H9 (cell line): ENCODE measurements around the gene KLC1. TPM values are rescaled to one million over a fixed set of nuclear protein-coding genes. Genes with fewer than 3 reads are reported as not detected.

Experiments
- DNase-seq: peaks from one replicate; pipeline ENCODE4 v3.0.0-alpha.2; 2017
- H2AFZ ChIP-seq: one replicate; pipeline ENCODE4 v1.6.1; 2013; ENCODE audit warnings: mild to moderate bottlenecking, low read length, control low read depth, moderate library complexity
- H2AK5ac ChIP-seq: 2 replicates; pipeline ENCODE4 v1.6.1; 2013; ENCODE audit warnings: low read length, control low read depth, mixed read lengths; ENCODE audit not compliant: insufficient read length
- H2BK120ac ChIP-seq: one replicate; pipeline ENCODE4 v1.6.1; 2013; ENCODE audit warnings: low read depth, mild to moderate bottlenecking, low read length, control low read depth, inconsistent platforms; ENCODE audit not compliant: poor library complexity, severe bottlenecking
- H2BK12ac ChIP-seq: 2 replicates; pipeline ENCODE4 v1.6.1; 2013; ENCODE audit warnings: low read length, control low read depth, mixed read lengths, low read depth; ENCODE audit not compliant: insufficient read length
- H2BK15ac ChIP-seq: 2 replicates; pipeline ENCODE4 v1.6.1; 2013; ENCODE audit warnings: low read depth, low read length, control low read depth
- H2BK20ac ChIP-seq: one replicate; pipeline ENCODE4 v1.6.1; 2013; ENCODE audit warnings: low read depth, mild to moderate bottlenecking, low read length, control low read depth, inconsistent platforms; ENCODE audit not compliant: poor library complexity, severe bottlenecking
- H2BK5ac ChIP-seq: 2 replicates; pipeline ENCODE4 v1.6.1; 2013; ENCODE audit warnings: low read length, control low read depth, mixed read lengths; ENCODE audit not compliant: insufficient read length
- H3K14ac ChIP-seq: 2 replicates; pipeline ENCODE4 v1.6.1; 2013; ENCODE audit warnings: low read length, control low read depth; ENCODE audit not compliant: insufficient read depth
- H3K18ac ChIP-seq: 2 replicates; pipeline ENCODE4 v1.6.1; 2013; ENCODE audit warnings: low read depth, mild to moderate bottlenecking, mixed read lengths, low read length, control low read depth; ENCODE audit not compliant: insufficient read length
- H3K23ac ChIP-seq: 2 replicates; pipeline ENCODE4 v1.6.1; 2013; ENCODE audit warnings: low read length, control low read depth, mixed read lengths, low read depth; ENCODE audit not compliant: insufficient read length
- H3K23me2 ChIP-seq: 2 replicates; pipeline ENCODE4 v1.6.1; 2013; ENCODE audit warnings: low read depth, mild to moderate bottlenecking, mixed read lengths, low read length, control low read depth; ENCODE audit not compliant: insufficient read length, poor library complexity, severe bottlenecking
- H3K27ac ChIP-seq: 2 replicates; pipeline ENCODE4 v1.5.1; 2013; ENCODE audit warnings: low read length, control low read depth, mixed read lengths, low read depth; ENCODE audit not compliant: insufficient read length
- H3K27me3 ChIP-seq: 2 replicates; pipeline ENCODE4 v1.6.1; 2013; ENCODE audit warnings: low read length, control low read depth, inconsistent platforms; ENCODE audit not compliant: insufficient read depth
- H3K4ac ChIP-seq: 2 replicates; pipeline ENCODE4 v1.6.1; 2013; ENCODE audit warnings: low read depth, mild to moderate bottlenecking, control low read depth, inconsistent platforms, low read length, moderate library complexity
- H3K4me1 ChIP-seq: 2 replicates; pipeline ENCODE4 v1.6.1; 2013; ENCODE audit warnings: low read length, control low read depth, inconsistent platforms; ENCODE audit not compliant: insufficient read depth
- H3K4me2 ChIP-seq: 2 replicates; pipeline ENCODE4 v1.6.1; 2013; ENCODE audit warnings: low read length, control low read depth, mixed read lengths; ENCODE audit not compliant: insufficient read length, insufficient read depth
- H3K56ac ChIP-seq: 2 replicates; pipeline ENCODE4 v1.6.1; 2013; ENCODE audit warnings: low read depth, mild to moderate bottlenecking, mixed read lengths, low read length, control low read depth; ENCODE audit not compliant: insufficient read length
- H3K79me1 ChIP-seq: 2 replicates; pipeline ENCODE4 v1.6.1; 2013; ENCODE audit warnings: low read depth, mild to moderate bottlenecking, moderate library complexity, low read length, control low read depth, inconsistent platforms; ENCODE audit not compliant: insufficient read depth, poor library complexity, severe bottlenecking
- H3K79me2 ChIP-seq: 2 replicates; pipeline ENCODE4 v1.6.1; 2013; ENCODE audit warnings: low read length, control low read depth, inconsistent platforms; ENCODE audit not compliant: insufficient read depth
- H3K9ac ChIP-seq: 2 replicates; pipeline ENCODE4 v1.6.1; 2013; ENCODE audit warnings: low read length, control low read depth, mixed read lengths; ENCODE audit not compliant: insufficient read length; ENCODE audit errors: extremely low read depth
- H3K9me3 ChIP-seq: one replicate; pipeline ENCODE4 v1.6.1; 2013; ENCODE audit warnings: low read depth, low read length, inconsistent platforms; ENCODE audit not compliant: control insufficient read depth
- H3T11ph ChIP-seq: one replicate; pipeline ENCODE4 v1.6.1; 2013; ENCODE audit warnings: mild to moderate bottlenecking, low read length, control low read depth, inconsistent platforms
- H4K20me1 ChIP-seq: one replicate; pipeline ENCODE4 v1.6.1; 2013; ENCODE audit not compliant: control insufficient read depth, insufficient read length, insufficient read depth
- H4K5ac ChIP-seq: 2 replicates; pipeline ENCODE4 v1.6.1; 2013; ENCODE audit warnings: low read depth, mild to moderate bottlenecking, mixed read lengths, low read length, control low read depth; ENCODE audit not compliant: insufficient read length
- H4K8ac ChIP-seq: replicated peaks from 2 replicates; pipeline ENCODE4 v1.6.1; 2013; ENCODE audit warnings: low read length, control low read depth, mixed read lengths, low read depth; ENCODE audit not compliant: insufficient read length
- H4K91ac ChIP-seq: 2 replicates; pipeline ENCODE4 v1.6.1; 2013; ENCODE audit warnings: low read depth, mild to moderate bottlenecking, moderate library complexity, mixed read lengths, low read length, control low read depth; ENCODE audit not compliant: insufficient read length
- H3K27ac Mint-ChIP-seq, 3 experiments: 2 replicates in 2 of 3; 3 replicates in 1 of 3; pipeline ENCODE4 v1.8.0; 2020 to 2021; ENCODE audit warnings: mixed read lengths in 3 of 3, mild to moderate bottlenecking in 1 of 3, moderate library complexity in 1 of 3
- H3K27me3 Mint-ChIP-seq: 2 replicates; pipeline ENCODE4 v1.8.0; 2021; ENCODE audit warnings: low read depth, mild to moderate bottlenecking, moderate library complexity, mixed read lengths
- H3K36me3 Mint-ChIP-seq, 3 experiments: 2 replicates in 2 of 3; 3 replicates in 1 of 3; pipeline ENCODE4 v1.8.0; 2020 to 2021; ENCODE audit warnings: low read depth in 3 of 3, mixed read lengths in 3 of 3; ENCODE audit not compliant: insufficient read depth in 1 of 3
- H3K4me1 Mint-ChIP-seq, 2 experiments: 2 replicates each; pipeline ENCODE4 v1.8.0; 2020; ENCODE audit warnings: mixed read lengths in 2 of 2
- H3K4me3 Mint-ChIP-seq, 2 experiments: 2 replicates in 1 of 2; 3 replicates in 1 of 2; pipeline ENCODE4 v1.8.0; 2020 to 2021; ENCODE audit warnings: mild to moderate bottlenecking in 2 of 2, mixed read lengths in 2 of 2, moderate library complexity in 1 of 2
- H3K9me3 Mint-ChIP-seq, 2 experiments: 2 replicates in 1 of 2; 3 replicates in 1 of 2; pipeline ENCODE4 v1.8.0; 2020; ENCODE audit warnings: mild to moderate bottlenecking in 2 of 2, mixed read lengths in 2 of 2, moderate library complexity in 1 of 2
- CTCF ChIP-seq: fragments of 200-600 bp; sonication (generic); conservative IDR thresholded peaks from 3 replicates; pipeline ENCODE4 v1.8.0; 2021; ENCODE audit warnings: antibody characterized with exemption, mild to moderate bottlenecking
- WGBS: extraction: QIAGEN DNeasy Blood & Tissue Kit; methylation state at CpG from one replicate; pipeline ENCODE4 v1.1.7; 2013; ENCODE audit warnings: missing lambda C conversion rate, low lambda C conversion rate, mixed read lengths; ENCODE audit not compliant: insufficient read length; ENCODE audit errors: extremely low coverage; 5-methylcytosine and 5-hydroxymethylcytosine counted together
- total RNA-seq: library from RNA; stranded (reverse); gene quantifications from 2 replicates; pipeline ENCODE4 v1.2.1, GENCODE V29; 2021

Gene KLC1
- total RNA-seq, 1 experiment from 2014 or later: 143 TPM

GRCh38 chr14:103699901-103700752 is 71.1 kb downstream of the KLC1 start:
- no peak overlapping the region for H3K56ac ChIP-seq
- H2AFZ ChIP-seq: no peak overlapping the region
- no peak overlapping the region for H2BK15ac ChIP-seq
- H3K14ac ChIP-seq: no peak overlapping the region
- no peak overlapping the region for H3K18ac ChIP-seq
- no peak overlapping the region for H2BK5ac ChIP-seq
- Mint-ChIP-seq H3K4me1 (peaks cover 13 to 16% of the 10 kb centered on the region in 2 experiments), H3K27me3 (peaks cover 1% of the 10 kb centered on the region; the same call in 1 of the 2 replicates), H3K9me3 (no peaks in the 10 kb centered on the region; a peak in 1 of 5 replicates), H3K27ac (peak overlapping the region in 2 of 3 experiments; percentile 83 to 86; a peak in 3 of 7 replicates), H3K36me3 (peaks cover 15 to 52% (median 43%) of the 10 kb centered on the region in 3 experiments; a peak in 6 of 7 replicates), H3K4me3 (no peak overlapping the region)
- H2AK5ac ChIP-seq: no peak overlapping the region
- H2BK20ac ChIP-seq: no peak overlapping the region
- no peaks in the 10 kb centered on the region for H3K23me2 ChIP-seq
- H2BK120ac ChIP-seq: no peak overlapping the region
- no peak overlapping the region for H4K91ac ChIP-seq
- no CpG with 5 or more reads among the region's 25 CpGs for whole genome bisulfite sequencing
- no peak overlapping the region for H2BK12ac ChIP-seq
- H4K5ac ChIP-seq: no peak overlapping the region
- no peak for DNase-seq
- no peak overlapping the region for H3K27ac ChIP-seq
- H3K9me3 ChIP-seq: no peaks in the 10 kb centered on the region
- no peak overlapping the region for H3K4ac ChIP-seq
- H3T11ph ChIP-seq: no peak overlapping the region
- no peaks in the 10 kb centered on the region for H3K79me2 ChIP-seq
- H3K4me1 ChIP-seq: no peaks in the 10 kb centered on the region; the same call in 1 of the 2 replicates
- H4K20me1 ChIP-seq: no peaks in the 10 kb centered on the region
- no peaks in the 10 kb centered on the region for H3K79me1 ChIP-seq
- no peak overlapping the region for H3K4me2 ChIP-seq
- no peak overlapping the region for H3K23ac ChIP-seq
- H3K27me3 ChIP-seq: no peaks in the 10 kb centered on the region
- H3K9ac ChIP-seq: no peak overlapping the region
- H4K8ac ChIP-seq: no peak overlapping the region
- no peak for TF ChIP-seq CTCF
